Measurements from ENCODE around the gene LUZP1. TPM values are rescaled to one million over a fixed set of nuclear protein-coding genes. Genes with fewer than 3 reads are reported as not detected.

LUZP1 gene
- total RNA-seq, 4 donors from 2014 or later: 20.8 to 25.7 (median 22.9) TPM

GRCh38 chr1:23039308-23039826, 129.3 kb downstream of the LUZP1 start:
- no peak for DNase-seq (ENCODE audit: low spot score in 2 of 2)
- no peaks in the 10 kb centered on the region for H3K36me3 ChIP-seq
- WGBS: 72% methylated on average over 7 of the region's 7 CpGs
- no peak overlapping the region for H3K4me3 ChIP-seq
- no peak overlapping the region for H3K27ac ChIP-seq
- H3K9me3 ChIP-seq: no peaks in the 10 kb centered on the region
- peaks cover 8% of the 10 kb centered on the region for H3K4me1 ChIP-seq
- TF ChIP-seq POLR2A (IDR thresholded peaks at IDR 0.05): no peak
- no peak for TF ChIP-seq CTCF (IDR thresholded peaks at IDR 0.05)
- no peak for TF ChIP-seq POLR2AphosphoS5 (IDR thresholded peaks at IDR 0.05)
- no peak for TF ChIP-seq EP300 (IDR thresholded peaks at IDR 0.05)
- H3K27me3 ChIP-seq: no peaks in the 10 kb centered on the region

GRCh38 chr1:23037081-23037740, 131.4 kb downstream of the LUZP1 start:
- over 99% methylated on average over 4 of the region's 4 CpGs for WGBS
- Histone ChIP-seq H3K4me1 (no peaks in the 10 kb centered on the region), H3K36me3 (no peaks in the 10 kb centered on the region), H3K27me3 (no peaks in the 10 kb centered on the region), H3K4me3 (no peak overlapping the region), H3K27ac (no peak overlapping the region), H3K9me3 (no peaks in the 10 kb centered on the region)
- TF ChIP-seq POLR2A (IDR thresholded peaks at IDR 0.05) (no peak), CTCF (IDR thresholded peaks at IDR 0.05) (no peak), POLR2AphosphoS5 (IDR thresholded peaks at IDR 0.05) (no peak), EP300 (IDR thresholded peaks at IDR 0.05) (no peak)
- DNase-seq (ENCODE audit: low spot score in 2 of 2): no peak

- H3K27me3 ChIP-seq: no peaks in the 10 kb centered on the region
- no peaks in the 10 kb centered on the region for H3K36me3 ChIP-seq
- H3K27ac ChIP-seq: no peak overlapping the region
- no peak for DNase-seq (ENCODE audit: low spot score in 2 of 2)
- WGBS: 82% methylated on average over 2 of the region's 2 CpGs
- no peaks in the 10 kb centered on the region for H3K4me1 ChIP-seq
- H3K9me3 ChIP-seq: no peaks in the 10 kb centered on the region
- no peak overlapping the region for H3K4me3 ChIP-seq
- TF ChIP-seq EP300 (IDR thresholded peaks at IDR 0.05): no peak
- no peak for TF ChIP-seq POLR2A (IDR thresholded peaks at IDR 0.05)
- TF ChIP-seq CTCF (IDR thresholded peaks at IDR 0.05): no peak
- TF ChIP-seq POLR2AphosphoS5 (IDR thresholded peaks at IDR 0.05): no peak
Observed at GRCh38 chr1:23035823-23036452, 132.7 kb downstream of the LUZP1 start.

Other genes starting within 250 kb of the LUZP1 start
- not detected for gene LACTBL1, start 196.0 kb downstream of the LUZP1 start, total RNA-seq
- gene TEX46, start 153.0 kb downstream of the LUZP1 start, total RNA-seq: not detected
- 10 to 100 TPM; 45.5 to 49.2 (median 47.5) TPM for gene KDM1A, start 149.4 kb downstream of the LUZP1 start, total RNA-seq
- not detected for gene HTR1D, start 48.6 kb upstream of the LUZP1 start, total RNA-seq
- 10 to 100 TPM; 60.9 to 85.3 (median 66.0) TPM for gene HNRNPR, start 175.4 kb upstream of the LUZP1 start, total RNA-seq
- gene ZNF436, start 201.0 kb upstream of the LUZP1 start, total RNA-seq: 10 to 100 TPM; 21.1 to 38.2 (median 30.3) TPM

Measured in suprapubic skin (tissue), 4 donors.